ENCODE data around the gene LSM3.

GRCh38 chr3:14135581-14135980 lies 43.0 kb upstream of the LSM3 start:
- TF ChIP-seq EP300 (IDR thresholded peaks at IDR 0.05): no peak
- no peak for TF ChIP-seq POLR2A (IDR thresholded peaks at IDR 0.05)
- TF ChIP-seq CTCF (IDR thresholded peaks at IDR 0.05): no peak

Measured in ovary (tissue), 3 donors.